CD4-positive, alpha-beta T cell (primary cell): ENCODE results near the gene MSH3. TPM values are rescaled to one million over a fixed set of nuclear protein-coding genes. Genes with fewer than 3 reads are reported as not detected.

Experiments used
- ATAC-seq: fragments of 200-7000 bp; cut with Tn5 transposase; one replicate; pipeline ENCODE4 v1.10.0; 2022; ENCODE audit warnings: mild to moderate bottlenecking; ENCODE audit not compliant: poor library complexity
- CTCF ChIA-PET: fragments of 350-600 bp; sonication (Branson Sonifier 250); formaldehyde crosslinking; loops from one replicate; lab custom pipeline; 2021; ENCODE audit warnings: antibody characterized with exemption, inconsistent platforms; lab: Charles Lee
- POLR2A ChIA-PET: fragments of 350-600 bp; sonication (Branson Sonifier 250); formaldehyde crosslinking; loops from one replicate; lab custom pipeline; 2021; ENCODE audit warnings: antibody characterized with exemption, inconsistent platforms; lab: Charles Lee
- DNase-seq, 14 experiments: peaks; one replicate each; pipeline ENCODE4 v3.0.0-alpha.2; 2013 to 2020; ENCODE audit warnings: mixed read lengths in 2 of 14
- H3K27ac ChIP-seq, 2 donors: one replicate each; pipeline versions ENCODE4 v1.5.1 to v1.7.0; 2013; ENCODE audit warnings: low read length in 2 of 2, low read depth in 1 of 2, mild to moderate bottlenecking in 1 of 2
- H3K27me3 ChIP-seq, 2 experiments: 1 replicate in 1 of 2; 2 replicates in 1 of 2; pipeline versions ENCODE4 v1.6.1 to v1.7.0; 2013; ENCODE audit warnings: low read length in 2 of 2, control low read depth in 1 of 2, mild to moderate bottlenecking in 1 of 2, moderate library complexity in 1 of 2; ENCODE audit not compliant: insufficient read depth in 2 of 2, control insufficient read depth in 1 of 2
- H3K36me3 ChIP-seq: one replicate; pipeline ENCODE4 v1.6.1; 2013; ENCODE audit warnings: low read length, control low read depth; ENCODE audit not compliant: insufficient read depth
- H3K4me1 ChIP-seq: one replicate; pipeline ENCODE4 v1.6.1; 2013; ENCODE audit warnings: low read length, control low read depth; ENCODE audit not compliant: insufficient read depth
- H3K4me3 ChIP-seq: one replicate; pipeline ENCODE4 v1.5.1; 2013; ENCODE audit warnings: mild to moderate bottlenecking, low read length, moderate library complexity
- H3K9me3 ChIP-seq, 2 experiments: 1 replicate in 1 of 2; 2 replicates in 1 of 2; pipeline versions ENCODE4 v1.6.1 to v1.7.0; 2013; ENCODE audit warnings: low read length in 2 of 2, mild to moderate bottlenecking in 2 of 2, control low read depth in 1 of 2, moderate library complexity in 1 of 2; ENCODE audit not compliant: control insufficient read depth in 1 of 2, insufficient read depth in 1 of 2
- H3K27ac Mint-ChIP-seq: one replicate; pipeline ENCODE4 v1.8.0; 2020; ENCODE audit warnings: mixed read lengths
- H3K27me3 Mint-ChIP-seq: one replicate; pipeline ENCODE4 v1.8.0; 2021; ENCODE audit warnings: mixed read lengths
- H3K36me3 Mint-ChIP-seq: one replicate; pipeline ENCODE4 v1.8.0; 2021; ENCODE audit warnings: low read depth, mixed read lengths
- H3K4me1 Mint-ChIP-seq: one replicate; pipeline ENCODE4 v1.8.0; 2021; ENCODE audit warnings: low read depth, mixed read lengths
- H3K4me3 Mint-ChIP-seq: one replicate; pipeline ENCODE4 v1.8.0; 2020; ENCODE audit warnings: mild to moderate bottlenecking, mixed read lengths
- H3K9me3 Mint-ChIP-seq: one replicate; pipeline ENCODE4 v1.8.0; 2020; ENCODE audit warnings: mixed read lengths
- intact Hi-C, 2 experiments: fragments of 100-400 bp; cut with DNase I in 1 of 2; cut with micrococcal nuclease in 1 of 2; formaldehyde crosslinking; loops; one replicate each; pipeline versions ENCODE4 v1.15.1 to v1.9.0; 2023 to 2025; cut with DNase I, micrococcal nuclease
- total RNA-seq, 174 experiments: library from RNA in 2 of 174; stranded (reverse) in 2 of 174; gene quantifications; one replicate each; pipeline ENCODE4 v1.2.3 and lab custom pipeline; 2021 to 2026
- TF ChIP-seq, protein P1 (sequence below): fragments of 200-600 bp; IDR thresholded peaks from one replicate; pipeline ENCODE4 v1.8.0; 2022; ENCODE audit warnings: antibody characterized with exemption, mild to moderate bottlenecking

MSH3 gene
- total RNA-seq, 2 experiments from 2014 or later: 11.3 to 13.0 TPM

- H3K36me3 ChIP-seq: peaks cover 39% of the 10 kb centered on the region
- Mint-ChIP-seq H3K27me3 (no peaks in the 10 kb centered on the region), H3K9me3 (no peaks in the 10 kb centered on the region), H3K4me1 (no peaks in the 10 kb centered on the region), H3K4me3 (no peak overlapping the region), H3K36me3 (peaks cover 54% of the 10 kb centered on the region), H3K27ac (no peak overlapping the region)
- H3K4me1 ChIP-seq: no peaks in the 10 kb centered on the region
- H3K27me3 ChIP-seq: no peaks in the 10 kb centered on the region
- ATAC-seq: no peak
- ChIA-PET CTCF (no interaction called here), POLR2A (no interaction called here)
- intact Hi-C loops: no loop called here
- no peak for DNase-seq
- TF ChIP-seq, protein P1, sequence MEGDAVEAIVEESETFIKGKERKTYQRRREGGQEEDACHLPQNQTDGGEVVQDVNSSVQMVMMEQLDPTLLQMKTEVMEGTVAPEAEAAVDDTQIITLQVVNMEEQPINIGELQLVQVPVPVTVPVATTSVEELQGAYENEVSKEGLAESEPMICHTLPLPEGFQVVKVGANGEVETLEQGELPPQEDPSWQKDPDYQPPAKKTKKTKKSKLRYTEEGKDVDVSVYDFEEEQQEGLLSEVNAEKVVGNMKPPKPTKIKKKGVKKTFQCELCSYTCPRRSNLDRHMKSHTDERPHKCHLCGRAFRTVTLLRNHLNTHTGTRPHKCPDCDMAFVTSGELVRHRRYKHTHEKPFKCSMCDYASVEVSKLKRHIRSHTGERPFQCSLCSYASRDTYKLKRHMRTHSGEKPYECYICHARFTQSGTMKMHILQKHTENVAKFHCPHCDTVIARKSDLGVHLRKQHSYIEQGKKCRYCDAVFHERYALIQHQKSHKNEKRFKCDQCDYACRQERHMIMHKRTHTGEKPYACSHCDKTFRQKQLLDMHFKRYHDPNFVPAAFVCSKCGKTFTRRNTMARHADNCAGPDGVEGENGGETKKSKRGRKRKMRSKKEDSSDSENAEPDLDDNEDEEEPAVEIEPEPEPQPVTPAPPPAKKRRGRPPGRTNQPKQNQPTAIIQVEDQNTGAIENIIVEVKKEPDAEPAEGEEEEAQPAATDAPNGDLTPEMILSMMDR: no peak
- no peak overlapping the region for H3K4me3 ChIP-seq
- no peaks in the 10 kb centered on the region for H3K9me3 ChIP-seq
- H3K27ac ChIP-seq: no peak overlapping the region
These were observed 136.2 kb downstream of the MSH3 start for GRCh38 chr5:80790698-80791097.

GRCh38 chr5:80793354-80793753 lies 138.9 kb downstream of the MSH3 start:
- Mint-ChIP-seq H3K36me3 (peaks cover 56% of the 10 kb centered on the region), H3K27ac (no peak overlapping the region), H3K9me3 (no peaks in the 10 kb centered on the region), H3K4me3 (no peak overlapping the region), H3K27me3 (no peaks in the 10 kb centered on the region), H3K4me1 (no peaks in the 10 kb centered on the region)
- Histone ChIP-seq H3K4me1 (no peaks in the 10 kb centered on the region), H3K36me3 (peaks cover 32% of the 10 kb centered on the region), H3K9me3 (no peaks in the 10 kb centered on the region), H3K27ac (no peak overlapping the region), H3K27me3 (no peaks in the 10 kb centered on the region), H3K4me3 (no peak overlapping the region)
- TF ChIP-seq, protein P1: no peak
- intact Hi-C loops: no loop called here
- DNase-seq (no peak), ATAC-seq (no peak)
- ChIA-PET POLR2A (interaction anchor here (1.2 kb wide), 1 partner anchor 19 kb away, joined by 4 read pairs; no protein-coding TSS in a partner anchor), CTCF (no interaction called here)

- Histone ChIP-seq H3K36me3 (peaks cover 29% of the 10 kb centered on the region), H3K4me1 (no peaks in the 10 kb centered on the region), H3K4me3 (no peak overlapping the region), H3K27me3 (no peaks in the 10 kb centered on the region), H3K27ac (no peak overlapping the region), H3K9me3 (no peaks in the 10 kb centered on the region)
- ATAC-seq: no peak
- H3K4me3 Mint-ChIP-seq: no peak overlapping the region
- no peak for DNase-seq
- H3K36me3 Mint-ChIP-seq: peaks cover 56% of the 10 kb centered on the region
- no peaks in the 10 kb centered on the region for H3K27me3 Mint-ChIP-seq
- no peaks in the 10 kb centered on the region for H3K9me3 Mint-ChIP-seq
- TF ChIP-seq, protein P1: no peak
- ChIA-PET CTCF (no interaction called here), POLR2A (no interaction called here)
- no peak overlapping the region for H3K27ac Mint-ChIP-seq
- intact Hi-C loops: no loop called here
- no peaks in the 10 kb centered on the region for H3K4me1 Mint-ChIP-seq
These were observed 142.4 kb downstream of the MSH3 start for GRCh38 chr5:80796846-80797245.
